Subcutaneous adipose tissue (tissue), 4 donors: ENCODE measurements around the gene PLA2G4E. TPM values are rescaled to one million over a fixed set of nuclear protein-coding genes. Genes with fewer than 3 reads are reported as not detected.

Experiments used
- CTCF ChIP-seq: fragments of 450-650 bp; IDR thresholded peaks from one replicate; pipeline ENCODE4 v1.5.1; 2016; ENCODE audit warnings: low read depth, mild to moderate bottlenecking, control low read depth, antibody characterized with exemption, moderate library complexity
- total RNA-seq, 4 donors: library from RNA; depleted of rRNA; stranded (reverse); fragments of >200 nt; gene quantifications; one replicate each; pipeline ENCODE4 v1.1.0, GENCODE V29; 2016

The PLA2G4E gene
- total RNA-seq, 4 donors from 2014 or later, result not detected

GRCh38 chr15:41984622-41985021, 36.2 kb downstream of the PLA2G4E start:
- TF ChIP-seq CTCF, result no peak

GRCh38 chr15:41983621-41984571, 36.9 kb downstream of the PLA2G4E start:
- no peak for TF ChIP-seq CTCF

- no peak for TF ChIP-seq CTCF
Measured at GRCh38 chr15:41983221-41983620, 37.6 kb downstream of the PLA2G4E start.

GRCh38 chr15:41982133-41982930, 38.5 kb downstream of the PLA2G4E start:
- no peak for TF ChIP-seq CTCF

GRCh38 chr15:41981371-41982132, 39.3 kb downstream of the PLA2G4E start:
- TF ChIP-seq CTCF, result no peak

GRCh38 chr15:41980654-41981323, 40.1 kb downstream of the PLA2G4E start:
- no peak for TF ChIP-seq CTCF
